ENCODE measurements around the gene TPSD1. TPM values are rescaled to one million over a fixed set of nuclear protein-coding genes. Genes with fewer than 3 reads are reported as not detected.
"Not testable (repeated sequence)": the region's sequence is repeated elsewhere in the genome, so short reads cannot be mapped to it uniquely, and the experiment has no call there.

The TPSD1 gene
- total and polyA plus RNA-seq, 2 experiments from 2014 or later: not detected

- H3K27ac ChIP-seq; H3K79me2 ChIP-seq; H3K9me2 ChIP-seq (replicated peaks; ENCODE audit: insufficient read depth); H3K4me2 ChIP-seq; H3K36me3 ChIP-seq (replicated peaks; ENCODE audit: insufficient read depth, low read depth); DNase-seq (ENCODE audit: low spot score); H3K27me3 ChIP-seq; H2AFZ ChIP-seq; H4K20me1 ChIP-seq (ENCODE audit: insufficient read depth, poor library complexity, severe bottlenecking); H3K4me3 ChIP-seq; H3K9me3 ChIP-seq (ENCODE audit: low read depth); H3K4me1 ChIP-seq (ENCODE audit: insufficient read depth): not testable (repeated sequence)
- WGBS (ENCODE audit: low lambda C conversion rate, missing lambda C conversion rate): 91% methylated on average over 23 of the region's 23 CpGs
Observed at GRCh38 chr16:1256296-1256873, 516 bp downstream of the TPSD1 start.

DNA sequence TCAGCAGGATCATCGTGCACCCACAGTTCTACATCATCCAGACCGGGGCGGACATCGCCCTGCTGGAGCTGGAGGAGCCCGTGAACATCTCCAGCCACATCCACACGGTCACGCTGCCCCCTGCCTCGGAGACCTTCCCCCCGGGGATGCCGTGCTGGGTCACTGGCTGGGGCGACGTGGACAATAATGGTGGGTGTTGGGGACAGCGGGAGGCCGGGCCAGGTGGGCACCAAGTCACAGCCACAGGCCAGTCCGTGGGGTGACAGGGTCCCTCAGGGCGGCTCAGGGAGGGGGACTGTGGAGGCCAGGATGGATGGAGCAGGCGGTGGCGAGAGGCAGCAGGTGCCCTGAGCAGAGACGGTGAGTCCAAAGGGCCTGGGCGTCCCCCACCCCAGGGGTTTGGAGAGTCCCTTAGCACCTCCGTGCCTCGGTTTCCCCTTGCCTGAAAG is 1.0 kb downstream of the TPSD1 start:
- Histone ChIP-seq H4K20me1 (ENCODE audit: insufficient read depth, poor library complexity, severe bottlenecking) (no peaks in the 10 kb centered on the region), H3K36me3 (replicated peaks; ENCODE audit: insufficient read depth, low read depth) (no peaks in the 10 kb centered on the region), H3K27ac (no peak overlapping the region), H3K4me3 (no peak overlapping the region), H3K79me2 (no peaks in the 10 kb centered on the region), H3K4me2 (no peak overlapping the region), H3K27me3 (peaks cover 8% of the 10 kb centered on the region), H3K9me2 (replicated peaks; ENCODE audit: insufficient read depth) (no peaks in the 10 kb centered on the region), H2AFZ (no peak overlapping the region), H3K4me1 (ENCODE audit: insufficient read depth) (no peaks in the 10 kb centered on the region), H3K9me3 (ENCODE audit: low read depth) (no peaks in the 10 kb centered on the region)
- no peak for DNase-seq (ENCODE audit: low spot score)
- WGBS (ENCODE audit: low lambda C conversion rate, missing lambda C conversion rate): 89% methylated on average over 22 of the region's 22 CpGs
- TF ChIP-seq EZH2 (IDR thresholded peaks at IDR 0.05; ENCODE audit: borderline replicate concordance): no peak
- no peak for TF ChIP-seq CTCF (IDR thresholded peaks at IDR 0.05; ENCODE audit: poor library complexity)
- TF ChIP-seq EZH2phosphoT487 (IDR thresholded peaks at IDR 0.05; ENCODE audit: low read depth, severe bottlenecking, unreplicated experiment): no peak

DNA sequence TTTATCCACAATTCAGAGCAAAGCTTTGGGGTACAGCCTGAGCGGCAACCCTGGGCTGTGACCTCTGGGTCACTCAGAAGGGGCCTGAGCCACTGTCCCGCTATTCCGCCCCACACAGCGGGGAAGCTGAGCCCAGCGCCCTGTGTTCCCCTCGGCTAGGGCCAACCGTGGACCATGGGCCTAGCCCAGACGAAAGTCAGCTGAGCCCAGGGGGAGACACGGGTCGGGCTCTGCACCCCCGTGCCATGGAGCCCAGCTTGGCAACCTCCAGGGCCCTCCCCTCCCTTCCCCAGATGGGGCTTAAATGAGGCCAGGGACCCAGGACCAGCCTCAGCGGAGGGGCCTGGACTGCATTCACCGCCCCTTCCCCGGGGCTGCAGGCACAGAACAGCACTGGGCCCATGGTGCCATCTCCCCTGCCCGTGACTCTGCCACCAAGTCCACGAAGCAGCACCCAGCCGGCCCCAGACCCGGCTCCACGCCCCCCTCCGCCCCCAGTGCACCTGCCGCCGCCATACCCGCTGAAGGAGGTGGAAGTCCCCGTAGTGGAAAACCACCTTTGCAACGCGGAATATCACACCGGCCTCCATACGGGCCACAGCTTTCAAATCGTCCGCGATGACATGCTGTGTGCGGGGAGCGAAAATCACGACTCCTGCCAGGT is 1.8 kb downstream of the TPSD1 start:
- Histone ChIP-seq H3K4me3 (no peak overlapping the region), H3K4me2 (no peak overlapping the region), H3K9me2 (replicated peaks; ENCODE audit: insufficient read depth) (no peaks in the 10 kb centered on the region), H3K9me3 (ENCODE audit: low read depth) (no peaks in the 10 kb centered on the region), H2AFZ (no peak overlapping the region), H3K79me2 (no peaks in the 10 kb centered on the region), H3K27me3 (peaks cover 8% of the 10 kb centered on the region), H3K4me1 (ENCODE audit: insufficient read depth) (no peaks in the 10 kb centered on the region), H3K36me3 (replicated peaks; ENCODE audit: insufficient read depth, low read depth) (no peaks in the 10 kb centered on the region), H4K20me1 (ENCODE audit: insufficient read depth, poor library complexity, severe bottlenecking) (no peaks in the 10 kb centered on the region), H3K27ac (no peak overlapping the region)
- no peak for DNase-seq (ENCODE audit: low spot score)
- WGBS (ENCODE audit: low lambda C conversion rate, missing lambda C conversion rate): 89% methylated on average over 17 of the region's 34 CpGs
- TF ChIP-seq EZH2phosphoT487 (IDR thresholded peaks at IDR 0.05; ENCODE audit: low read depth, severe bottlenecking, unreplicated experiment) (no peak), CTCF (IDR thresholded peaks at IDR 0.05; ENCODE audit: poor library complexity) (no peak), EZH2 (IDR thresholded peaks at IDR 0.05; ENCODE audit: borderline replicate concordance) (no peak)

DNA sequence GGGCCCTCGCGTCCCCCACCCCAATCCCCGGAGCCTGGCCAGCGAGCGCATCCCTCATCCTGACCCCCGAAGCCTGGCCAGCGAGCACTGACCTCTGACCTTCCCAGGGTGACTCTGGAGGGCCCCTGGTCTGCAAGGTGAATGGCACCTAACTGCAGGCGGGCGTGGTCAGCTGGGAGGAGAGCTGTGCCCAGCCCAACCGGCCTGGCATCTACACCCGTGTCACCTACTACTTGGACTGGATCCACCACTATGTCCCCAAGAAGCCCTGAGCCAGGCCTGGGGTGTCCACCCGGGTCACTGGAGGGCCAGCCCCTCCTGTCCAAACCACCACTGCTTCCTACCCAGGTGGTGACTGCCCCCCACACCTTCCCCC is 2.3 kb downstream of the TPSD1 start:
- Histone ChIP-seq H3K4me2 (no peak overlapping the region), H2AFZ (no peak overlapping the region), H3K36me3 (replicated peaks; ENCODE audit: insufficient read depth, low read depth) (no peaks in the 10 kb centered on the region), H3K27ac (no peak overlapping the region), H3K4me3 (no peak overlapping the region), H4K20me1 (ENCODE audit: insufficient read depth, poor library complexity, severe bottlenecking) (no peaks in the 10 kb centered on the region), H3K9me3 (ENCODE audit: low read depth) (no peaks in the 10 kb centered on the region), H3K4me1 (ENCODE audit: insufficient read depth) (no peaks in the 10 kb centered on the region), H3K9me2 (replicated peaks; ENCODE audit: insufficient read depth) (no peaks in the 10 kb centered on the region), H3K79me2 (no peaks in the 10 kb centered on the region), H3K27me3 (peaks cover 8% of the 10 kb centered on the region)
- 93% methylated on average over 11 of the region's 12 CpGs for WGBS (ENCODE audit: low lambda C conversion rate, missing lambda C conversion rate)
- DNase-seq (ENCODE audit: low spot score): no peak
- TF ChIP-seq CTCF (IDR thresholded peaks at IDR 0.05; ENCODE audit: poor library complexity) (no peak), EZH2phosphoT487 (IDR thresholded peaks at IDR 0.05; ENCODE audit: low read depth, severe bottlenecking, unreplicated experiment) (no peak), EZH2 (IDR thresholded peaks at IDR 0.05; ENCODE audit: borderline replicate concordance) (no peak)
